Peyer's patch (tissue), 4 donors: ENCODE results near the gene MEIOC. TPM values are rescaled to one million over a fixed set of nuclear protein-coding genes. Genes with fewer than 3 reads are reported as not detected.

Experiments used
- DNase-seq, 3 donors: peaks; one replicate each; pipeline ENCODE4 v3.0.0-alpha.2; 2017 to 2019
- H3K27ac ChIP-seq, 4 donors: fragments of 200-600 bp; sonication (generic); one replicate each; pipeline ENCODE4 v1.5.1; 2016 to 2019
- H3K27me3 ChIP-seq, 2 donors: fragments of 200-600 bp; sonication (generic); one replicate each; pipeline ENCODE4 v1.5.1; 2019
- H3K36me3 ChIP-seq, 3 donors: fragments of 200-600 bp; sonication (generic); one replicate each; pipeline ENCODE4 v1.5.1; 2016 to 2019
- H3K4me1 ChIP-seq, 4 donors: fragments of 200-600 bp; sonication (generic); one replicate each; pipeline ENCODE4 v1.5.1; 2016 to 2019
- H3K4me3 ChIP-seq, 4 donors: fragments of 200-600 bp; sonication (generic); 1 replicate in 3 of 4; 2 replicates in 1 of 4; pipeline ENCODE4 v1.5.1; 2016 to 2019; ENCODE audit warnings: mild to moderate bottlenecking in 1 of 4
- H3K9me3 ChIP-seq, 4 donors: fragments of 200-600 bp; sonication (generic); one replicate each; pipeline ENCODE4 v1.5.1; 2016 to 2019; ENCODE audit warnings: mild to moderate bottlenecking in 1 of 4
- POLR2A ChIP-seq, 2 donors: fragments of 450-650 bp; IDR thresholded peaks; one replicate each; pipeline ENCODE4 v1.5.1; 2017; ENCODE audit warnings: antibody characterized with exemption in 2 of 2, mild to moderate bottlenecking in 2 of 2, moderate library complexity in 2 of 2
- total RNA-seq, 4 donors: library from RNA; depleted of rRNA; stranded (reverse); fragments of >200 nt; gene quantifications; one replicate each; pipeline ENCODE4 v1.1.0, GENCODE V29; 2016
- TF ChIP-seq, protein P1 (sequence below), 6 experiments: fragments of 450-650 bp in 4 of 6; fragments of 200-600 bp in 2 of 6; sonication (generic) in 1 of 6; IDR thresholded peaks; one replicate each; pipeline ENCODE4 v1.5.1; 2017 to 2019; ENCODE audit warnings: antibody characterized with exemption in 6 of 6, mild to moderate bottlenecking in 3 of 6, moderate library complexity in 1 of 6

The MEIOC gene
- total RNA-seq: not detected

DNA sequence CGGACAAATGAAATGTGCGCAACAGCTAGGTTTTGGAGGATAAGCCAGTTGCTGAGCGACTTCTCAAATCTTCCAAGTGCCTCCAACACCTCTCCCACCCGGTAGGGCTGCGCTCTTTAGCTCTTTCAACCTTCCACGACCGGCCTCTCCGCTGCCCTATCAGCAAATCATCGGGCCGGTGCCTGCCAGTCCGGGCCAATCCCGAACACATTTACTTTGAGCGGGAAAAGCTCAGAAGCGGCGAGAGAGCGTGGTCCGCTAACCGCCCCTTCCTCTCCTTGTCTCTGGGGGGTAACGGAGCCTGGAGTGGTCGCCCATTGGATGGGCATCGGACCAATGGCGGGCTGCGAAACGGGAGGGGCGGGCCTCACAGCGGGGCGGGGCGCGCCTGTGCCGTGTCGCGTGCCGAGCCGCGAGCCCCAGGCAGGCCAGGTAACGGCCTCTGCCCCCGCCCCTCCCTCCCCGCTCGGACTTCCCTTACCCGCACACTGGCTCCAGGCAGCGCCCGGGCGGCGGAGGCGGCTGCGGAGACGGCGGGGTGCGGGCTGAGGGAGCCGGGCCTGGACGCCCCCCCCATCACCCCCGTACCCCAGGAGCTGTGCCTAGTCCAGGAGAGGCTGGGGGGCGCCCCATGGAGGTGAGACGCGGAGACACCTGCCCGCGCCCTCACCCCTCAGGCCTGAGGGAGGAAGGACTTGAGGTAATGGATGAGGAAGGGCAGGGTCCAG lies at the start of gene MEIOC:
MEIOC (plus strand) TSS at position 486 of the 728 bp plus-strand sequence; CDS start at position 632, 146 bp downstream.
- Histone ChIP-seq H3K9me3 (no peaks in the 10 kb centered on the region), H3K4me3 (peak within 1 kb of the TSS in 2 of 4 donors; percentile 26 to 33), H3K27ac (no peak within 1 kb of the TSS), H3K27me3 (peaks cover 0 to 18% of the 10 kb centered on the region in 2 donors), H3K36me3 (no peaks in the 10 kb centered on the region), H3K4me1 (peaks cover 0 to 9% (median 4%) of the 10 kb centered on the region in 4 donors)
- TF ChIP-seq POLR2A (IDR thresholded peaks at IDR 0.05): no peak
- TF ChIP-seq, protein P1, sequence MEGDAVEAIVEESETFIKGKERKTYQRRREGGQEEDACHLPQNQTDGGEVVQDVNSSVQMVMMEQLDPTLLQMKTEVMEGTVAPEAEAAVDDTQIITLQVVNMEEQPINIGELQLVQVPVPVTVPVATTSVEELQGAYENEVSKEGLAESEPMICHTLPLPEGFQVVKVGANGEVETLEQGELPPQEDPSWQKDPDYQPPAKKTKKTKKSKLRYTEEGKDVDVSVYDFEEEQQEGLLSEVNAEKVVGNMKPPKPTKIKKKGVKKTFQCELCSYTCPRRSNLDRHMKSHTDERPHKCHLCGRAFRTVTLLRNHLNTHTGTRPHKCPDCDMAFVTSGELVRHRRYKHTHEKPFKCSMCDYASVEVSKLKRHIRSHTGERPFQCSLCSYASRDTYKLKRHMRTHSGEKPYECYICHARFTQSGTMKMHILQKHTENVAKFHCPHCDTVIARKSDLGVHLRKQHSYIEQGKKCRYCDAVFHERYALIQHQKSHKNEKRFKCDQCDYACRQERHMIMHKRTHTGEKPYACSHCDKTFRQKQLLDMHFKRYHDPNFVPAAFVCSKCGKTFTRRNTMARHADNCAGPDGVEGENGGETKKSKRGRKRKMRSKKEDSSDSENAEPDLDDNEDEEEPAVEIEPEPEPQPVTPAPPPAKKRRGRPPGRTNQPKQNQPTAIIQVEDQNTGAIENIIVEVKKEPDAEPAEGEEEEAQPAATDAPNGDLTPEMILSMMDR (IDR thresholded peaks at IDR 0.05): no peak
- no peak for DNase-seq

DNA sequence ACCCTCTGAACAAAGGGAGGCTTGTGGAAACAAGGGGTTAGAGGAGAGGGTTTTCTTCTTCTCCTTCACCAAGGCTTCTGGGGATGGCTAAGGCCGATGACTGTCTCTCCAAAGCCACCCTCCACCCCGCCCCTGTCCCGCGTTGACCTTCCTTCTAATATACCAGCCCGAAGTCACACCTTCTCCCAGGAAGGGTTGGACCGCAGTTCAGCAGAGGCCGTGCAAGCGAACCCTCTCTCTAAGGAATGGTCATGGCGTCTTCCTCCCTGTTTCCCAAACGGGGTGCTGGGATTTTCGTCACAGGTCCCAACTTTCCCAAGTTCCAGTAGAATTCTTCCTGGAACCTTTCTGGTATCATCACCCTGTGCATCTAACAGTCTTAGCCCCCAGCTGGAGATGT lies 49.6 kb upstream of the MEIOC start:
- H3K4me1 ChIP-seq: no peaks in the 10 kb centered on the region
- TF ChIP-seq, protein P1 (IDR thresholded peaks at IDR 0.05): no peak
- H3K9me3 ChIP-seq: no peaks in the 10 kb centered on the region
- no peaks in the 10 kb centered on the region for H3K27me3 ChIP-seq
- no peak for DNase-seq
- H3K27ac ChIP-seq: no peak overlapping the region
- no peaks in the 10 kb centered on the region for H3K36me3 ChIP-seq
- H3K4me3 ChIP-seq: no peak overlapping the region

DNA sequence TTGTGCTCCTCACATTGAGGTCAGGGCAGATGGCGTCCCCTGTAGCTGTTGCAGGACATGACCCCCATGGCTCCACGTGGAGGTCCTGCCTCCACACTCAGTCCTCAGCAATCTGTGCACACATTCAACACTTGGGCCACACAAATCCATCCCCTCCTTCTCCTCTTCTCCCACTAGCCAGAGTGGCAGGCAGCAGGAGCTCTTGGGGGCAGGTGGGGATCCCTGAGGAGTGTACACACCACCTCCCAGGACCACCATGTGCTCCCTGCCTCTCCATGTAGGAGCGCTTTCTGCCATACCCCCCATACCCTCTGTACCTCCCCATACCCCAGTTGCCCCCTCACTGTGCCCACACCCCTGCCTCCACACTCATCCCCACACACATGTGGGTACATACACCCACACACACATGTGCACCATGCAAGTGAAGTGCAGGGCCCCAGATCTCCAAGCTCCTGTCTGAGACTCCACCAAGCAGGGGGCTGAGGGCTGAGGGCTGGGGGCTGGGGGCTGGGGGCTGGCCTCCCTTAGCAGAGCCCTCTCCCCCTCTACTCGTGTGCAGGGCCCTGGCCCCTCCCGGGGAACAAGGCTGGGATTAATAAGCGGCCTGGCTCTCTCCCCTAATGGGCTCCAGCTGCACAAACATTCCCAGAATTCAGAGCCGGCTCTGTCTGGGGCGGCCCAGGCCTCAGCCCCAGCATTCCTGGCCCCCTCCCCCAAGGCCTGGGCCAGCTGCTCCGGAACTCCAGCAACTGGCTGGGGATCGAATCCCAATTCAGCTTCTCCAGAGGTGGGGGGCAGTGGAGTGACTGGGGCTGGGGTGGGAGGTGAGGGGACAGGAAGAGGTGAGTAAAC lies 48.2 kb upstream of the MEIOC start:
- TF ChIP-seq, protein P1 (IDR thresholded peaks at IDR 0.05): no peak
- no peak for TF ChIP-seq POLR2A (IDR thresholded peaks at IDR 0.05)
- no peak for DNase-seq
- no peaks in the 10 kb centered on the region for H3K27me3 ChIP-seq
- no peak overlapping the region for H3K27ac ChIP-seq
- no peaks in the 10 kb centered on the region for H3K9me3 ChIP-seq
- no peaks in the 10 kb centered on the region for H3K4me1 ChIP-seq
- no peak overlapping the region for H3K4me3 ChIP-seq
- no peaks in the 10 kb centered on the region for H3K36me3 ChIP-seq

DNA sequence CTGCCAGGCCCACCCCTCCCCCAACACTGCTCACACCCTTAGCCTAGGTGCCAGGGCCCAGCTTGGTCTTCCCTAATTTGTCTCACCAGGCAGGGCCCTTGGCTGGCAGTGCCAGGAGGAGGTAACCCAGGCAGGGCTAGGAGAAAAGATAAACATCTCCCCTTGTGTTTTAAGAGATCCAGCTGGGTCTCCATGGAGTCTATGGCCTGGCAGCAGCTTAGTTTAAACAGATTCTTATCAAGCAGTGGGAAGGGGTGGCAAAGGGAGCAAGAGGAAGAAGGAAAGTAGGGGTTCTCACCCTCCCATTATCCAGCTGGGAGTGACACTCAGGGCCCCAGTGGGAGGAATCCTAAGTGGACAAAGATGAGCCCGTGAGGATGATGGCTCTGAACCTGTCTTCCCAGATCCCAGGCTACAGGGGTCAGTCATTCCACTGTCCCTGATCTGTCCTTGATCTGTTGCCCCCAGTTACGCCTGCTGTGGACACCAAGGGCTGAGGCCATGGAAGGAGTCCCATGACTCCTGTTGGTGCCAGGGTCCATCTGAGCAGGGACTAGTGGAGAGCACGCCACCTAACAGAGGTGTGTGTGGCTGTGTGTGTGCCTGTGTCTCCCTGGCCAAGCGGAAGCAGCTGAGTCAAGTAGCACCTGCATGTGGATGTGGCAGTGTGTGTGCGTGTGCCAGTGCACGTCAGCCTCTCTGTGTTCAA lies 47.4 kb upstream of the MEIOC start:
- DNase-seq: no peak
- Histone ChIP-seq H3K36me3 (no peaks in the 10 kb centered on the region), H3K9me3 (no peaks in the 10 kb centered on the region), H3K27ac (no peak overlapping the region), H3K4me1 (no peaks in the 10 kb centered on the region), H3K4me3 (no peak overlapping the region), H3K27me3 (no peaks in the 10 kb centered on the region)
- TF ChIP-seq, protein P1 (IDR thresholded peaks at IDR 0.05): no peak
- no peak for TF ChIP-seq POLR2A (IDR thresholded peaks at IDR 0.05)

DNA sequence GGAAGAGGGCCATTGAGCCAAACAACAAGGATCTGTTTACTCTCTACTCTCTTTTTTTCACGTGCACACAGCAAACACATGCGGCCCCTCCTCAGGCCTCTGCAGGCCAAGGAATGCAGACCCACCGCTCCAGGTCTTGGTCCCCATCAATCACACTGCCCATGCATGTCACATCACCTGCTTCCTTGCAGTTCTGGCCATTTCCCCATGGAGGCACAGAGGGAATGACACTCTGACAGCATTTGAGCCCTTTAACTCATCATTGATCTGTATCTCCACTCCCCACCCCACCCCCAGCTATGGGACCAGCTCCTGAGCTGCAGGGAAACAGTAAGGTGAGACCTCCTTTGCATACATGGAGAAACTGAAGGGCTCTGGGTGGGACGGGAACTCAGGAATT lies 45.9 kb upstream of the MEIOC start:
- Histone ChIP-seq H3K27ac (no peak overlapping the region), H3K4me1 (no peaks in the 10 kb centered on the region), H3K9me3 (no peaks in the 10 kb centered on the region), H3K4me3 (no peak overlapping the region), H3K36me3 (no peaks in the 10 kb centered on the region), H3K27me3 (no peaks in the 10 kb centered on the region)
- TF ChIP-seq, protein P1 (IDR thresholded peaks at IDR 0.05): no peak
- TF ChIP-seq POLR2A (IDR thresholded peaks at IDR 0.05): no peak
- no peak for DNase-seq
